Ovary (tissue), 9 donors: Measurements from ENCODE around the gene NTRK3. TPM values are rescaled to one million over a fixed set of nuclear protein-coding genes. Genes with fewer than 3 reads are reported as not detected.

ENCODE experiments used
- DNase-seq, 5 donors: peaks; one replicate each; pipeline ENCODE4 v3.0.0-alpha.2; 2019 to 2020
- H3K27ac ChIP-seq, 2 donors: fragments of 200-600 bp; one replicate each; pipeline versions ENCODE4 v1.5.1 to v1.8.0; 2019 to 2022
- H3K27me3 ChIP-seq: fragments of 200-600 bp; one replicate; pipeline ENCODE4 v1.8.0; 2022
- H3K36me3 ChIP-seq: fragments of 200-600 bp; sonication (generic); one replicate; pipeline ENCODE4 v1.5.1; 2019
- H3K4me1 ChIP-seq: one replicate; pipeline ENCODE4 v1.8.1; 2013; ENCODE audit warnings: mild to moderate bottlenecking, moderate library complexity; ENCODE audit not compliant: insufficient read depth
- H3K4me3 ChIP-seq: fragments of 200-600 bp; sonication (generic); one replicate; pipeline ENCODE4 v1.5.1; 2017
- H3K9me3 ChIP-seq, 2 donors: fragments of 200-600 bp in 1 of 2; sonication (generic) in 1 of 2; one replicate each; pipeline versions ENCODE4 v1.5.1 to v1.8.1; 2013 to 2019; ENCODE audit warnings: mild to moderate bottlenecking in 1 of 2, moderate library complexity in 1 of 2
- EP300 ChIP-seq: sonication (generic); formaldehyde crosslinking; IDR thresholded peaks from one replicate; pipeline ENCODE4 v1.6.1; 2017; ENCODE audit warnings: antibody characterized with exemption
- POLR2A ChIP-seq: fragments of 450-650 bp; IDR thresholded peaks from one replicate; pipeline ENCODE4 v1.6.1; 2017; ENCODE audit warnings: antibody characterized with exemption, mild to moderate bottlenecking, moderate library complexity
- WGBS, 3 donors: extraction: QIAGEN DNeasy Blood & Tissue Kit in 1 of 3; methylation state at CpG; one replicate each; pipeline versions ENCODE4 v1.1.5 to v1.1.7; 2013 to 2017; 5-methylcytosine and 5-hydroxymethylcytosine counted together
- intact Hi-C, 4 donors: fragments of 100-400 bp; cut with DNase I; formaldehyde crosslinking; loops; one replicate each; pipeline versions ENCODE4 v1.11.0 to v1.15.1; 2022 to 2023
- polyA plus RNA-seq, 2 donors: library from polyadenylated mRNA; stranded (reverse); fragments of 200-250 nt in 1 of 2; fragments of 350-450 nt in 1 of 2; fragmentation: Illumina TruSeq in 1 of 2; extraction: RNeasy Lipid Tissue Mini Kit (QIAGEN cat#74804) in 1 of 2; gene quantifications; one replicate each; pipeline ENCODE4 v1.2.3, GENCODE V29; 2013 to 2014
- total RNA-seq, 7 donors: library from RNA; depleted of rRNA in 2 of 7; stranded (reverse); fragments of >200 nt in 2 of 7; fragmentation: NEBNext Ultra II Directional in 3 of 7; extraction: Animal tissue kit (Norgen Biotek cat#: 25700) in 3 of 7; gene quantifications; one replicate each; pipeline versions ENCODE4 v1.1.0 to v1.2.4, GENCODE V29; 2016 to 2023
- TF ChIP-seq, protein P1 (sequence below), 3 donors: fragments of 450-650 bp in 2 of 3; fragments of 200-600 bp in 1 of 3; IDR thresholded peaks; one replicate each; pipeline versions ENCODE4 v1.5.1 to v1.8.0; 2016 to 2022; ENCODE audit warnings: antibody characterized with exemption in 3 of 3, mild to moderate bottlenecking in 1 of 3
- donor health status: DM: no; HTN: no; CAD: no; lungs with moderate emphysema.
- donor health status: DM: no; HTN: no; CAD: no.
- donor health status: Bipolar disorder and iron deficiency.
- donor health status: DM: yes; HTN: yes; CAD: no.
- donor health status: DM: no; HTN: no; CAD: no.
- donor health status: DM: yes; HTN: yes; CAD: no.

Gene NTRK3
- total and polyA plus RNA-seq, 9 donors = 0.77 to 14.6 (median 2.7) TPM

DNA sequence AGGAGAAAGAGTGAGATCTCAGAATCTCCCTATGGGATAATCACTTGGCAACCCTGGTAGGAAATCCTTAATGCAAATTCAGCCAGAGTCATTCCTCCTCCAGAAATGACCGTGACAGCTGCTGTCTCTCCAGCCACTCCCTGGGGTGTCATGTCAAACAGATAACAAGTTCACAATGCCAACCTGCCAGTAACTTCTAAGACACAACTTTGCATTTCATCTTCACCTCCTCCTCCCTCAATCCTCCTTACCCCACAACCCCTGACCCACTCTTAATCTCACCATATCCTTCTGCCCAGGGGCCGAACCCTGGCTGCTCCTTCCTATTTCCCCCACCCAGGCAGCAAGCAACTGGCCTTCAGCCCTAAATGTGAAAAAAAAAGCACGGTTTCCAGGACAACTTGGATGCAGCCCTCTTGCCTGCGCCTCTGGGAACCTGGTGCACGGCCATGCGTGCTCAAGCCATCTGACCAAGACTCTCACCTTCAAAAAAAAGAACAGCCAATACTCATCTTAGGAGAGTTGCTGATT is 166.0 kb downstream of the NTRK3 start:
- intact Hi-C loops = no loop called here

DNA sequence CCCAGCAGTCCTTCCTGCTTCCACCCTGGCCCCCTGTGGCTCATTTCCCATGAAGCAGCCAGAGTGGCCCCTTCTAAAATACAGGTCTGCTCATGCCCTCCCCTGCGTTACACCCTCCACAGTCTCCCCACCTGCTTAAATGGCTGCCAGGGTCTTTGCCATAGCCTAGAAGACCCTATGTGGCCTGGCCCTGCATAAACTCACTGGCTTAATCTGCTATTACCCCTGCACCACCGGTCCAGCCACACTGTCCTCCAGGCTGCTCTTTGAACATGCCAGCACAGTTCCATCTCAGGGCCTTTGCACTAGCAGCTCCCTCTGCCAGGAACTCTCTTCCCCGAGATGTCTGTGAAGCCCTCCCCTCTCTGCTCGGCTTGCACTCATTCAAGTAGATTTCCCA is 166.8 kb downstream of the NTRK3 start:
- Histone ChIP-seq H3K27ac (no peak overlapping the region), H3K36me3 (no peaks in the 10 kb centered on the region), H3K4me3 (no peak overlapping the region), H3K27me3 (no peaks in the 10 kb centered on the region), H3K4me1 (no peaks in the 10 kb centered on the region), H3K9me3 (no peaks in the 10 kb centered on the region)
- 43 to 57% (median 49%) methylated on average over 4 of the region's 4 CpGs for WGBS, 3 donors
- DNase-seq = no peak
- no peak for TF ChIP-seq EP300
- no peak for TF ChIP-seq POLR2A
- TF ChIP-seq, protein P1, sequence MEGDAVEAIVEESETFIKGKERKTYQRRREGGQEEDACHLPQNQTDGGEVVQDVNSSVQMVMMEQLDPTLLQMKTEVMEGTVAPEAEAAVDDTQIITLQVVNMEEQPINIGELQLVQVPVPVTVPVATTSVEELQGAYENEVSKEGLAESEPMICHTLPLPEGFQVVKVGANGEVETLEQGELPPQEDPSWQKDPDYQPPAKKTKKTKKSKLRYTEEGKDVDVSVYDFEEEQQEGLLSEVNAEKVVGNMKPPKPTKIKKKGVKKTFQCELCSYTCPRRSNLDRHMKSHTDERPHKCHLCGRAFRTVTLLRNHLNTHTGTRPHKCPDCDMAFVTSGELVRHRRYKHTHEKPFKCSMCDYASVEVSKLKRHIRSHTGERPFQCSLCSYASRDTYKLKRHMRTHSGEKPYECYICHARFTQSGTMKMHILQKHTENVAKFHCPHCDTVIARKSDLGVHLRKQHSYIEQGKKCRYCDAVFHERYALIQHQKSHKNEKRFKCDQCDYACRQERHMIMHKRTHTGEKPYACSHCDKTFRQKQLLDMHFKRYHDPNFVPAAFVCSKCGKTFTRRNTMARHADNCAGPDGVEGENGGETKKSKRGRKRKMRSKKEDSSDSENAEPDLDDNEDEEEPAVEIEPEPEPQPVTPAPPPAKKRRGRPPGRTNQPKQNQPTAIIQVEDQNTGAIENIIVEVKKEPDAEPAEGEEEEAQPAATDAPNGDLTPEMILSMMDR (IDR thresholded peaks at IDR 0.05) = no peak
- intact Hi-C loops = no loop called here

More for the DNA sequence above, 166.0 kb downstream of the NTRK3 start:
- no peak overlapping the region for H3K4me3 ChIP-seq
- H3K4me1 ChIP-seq = no peaks in the 10 kb centered on the region
- no peak overlapping the region for H3K27ac ChIP-seq
- DNase-seq = no peak
- no peaks in the 10 kb centered on the region for H3K27me3 ChIP-seq
- 2 to 4% (median 3%) methylated on average over 6 of the region's 6 CpGs for WGBS, 3 donors
- TF ChIP-seq POLR2A = no peak
- TF ChIP-seq, protein P1 (IDR thresholded peaks at IDR 0.05) = no peak
- H3K36me3 ChIP-seq = no peaks in the 10 kb centered on the region
- H3K9me3 ChIP-seq = no peaks in the 10 kb centered on the region

DNA sequence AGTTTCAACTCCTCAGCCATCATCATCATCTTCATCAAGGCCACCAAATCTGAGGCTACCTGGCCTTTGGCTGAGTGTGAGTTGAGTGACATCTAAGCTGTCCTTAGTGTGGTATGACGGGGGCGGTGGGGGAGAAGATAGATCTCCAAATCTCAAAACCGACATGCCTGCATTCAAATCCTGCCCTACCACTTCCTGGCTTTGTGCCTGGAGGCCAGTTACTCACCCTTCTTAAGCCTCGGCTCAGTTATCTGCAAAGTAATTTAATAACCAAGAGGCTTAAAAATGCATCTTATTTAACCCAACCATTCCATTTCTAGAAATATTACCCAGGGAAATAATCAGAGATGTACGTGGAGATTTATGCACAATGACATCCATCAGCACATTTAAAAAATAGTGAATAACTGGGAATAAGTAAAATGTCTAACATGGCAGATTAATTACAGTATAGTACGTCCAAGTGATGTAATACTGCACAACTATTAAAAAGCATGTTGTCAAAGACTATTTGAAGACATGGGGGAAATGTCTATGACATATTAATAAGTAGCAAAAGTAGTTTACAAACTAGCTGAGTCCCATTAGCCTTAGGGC is 167.4 kb downstream of the NTRK3 start:
- Histone ChIP-seq H3K27me3 (no peaks in the 10 kb centered on the region), H3K4me1 (no peaks in the 10 kb centered on the region), H3K4me3 (no peak overlapping the region), H3K9me3 (no peaks in the 10 kb centered on the region), H3K27ac (no peak overlapping the region), H3K36me3 (no peaks in the 10 kb centered on the region)
- 37 to 39% (median 39%) methylated on average over 6 of the region's 6 CpGs for WGBS, 3 donors
- TF ChIP-seq EP300 (no peak), POLR2A (no peak)
- TF ChIP-seq, protein P1 (IDR thresholded peaks at IDR 0.05) = no peak
- DNase-seq = no peak
- intact Hi-C loops = no loop called here

DNA sequence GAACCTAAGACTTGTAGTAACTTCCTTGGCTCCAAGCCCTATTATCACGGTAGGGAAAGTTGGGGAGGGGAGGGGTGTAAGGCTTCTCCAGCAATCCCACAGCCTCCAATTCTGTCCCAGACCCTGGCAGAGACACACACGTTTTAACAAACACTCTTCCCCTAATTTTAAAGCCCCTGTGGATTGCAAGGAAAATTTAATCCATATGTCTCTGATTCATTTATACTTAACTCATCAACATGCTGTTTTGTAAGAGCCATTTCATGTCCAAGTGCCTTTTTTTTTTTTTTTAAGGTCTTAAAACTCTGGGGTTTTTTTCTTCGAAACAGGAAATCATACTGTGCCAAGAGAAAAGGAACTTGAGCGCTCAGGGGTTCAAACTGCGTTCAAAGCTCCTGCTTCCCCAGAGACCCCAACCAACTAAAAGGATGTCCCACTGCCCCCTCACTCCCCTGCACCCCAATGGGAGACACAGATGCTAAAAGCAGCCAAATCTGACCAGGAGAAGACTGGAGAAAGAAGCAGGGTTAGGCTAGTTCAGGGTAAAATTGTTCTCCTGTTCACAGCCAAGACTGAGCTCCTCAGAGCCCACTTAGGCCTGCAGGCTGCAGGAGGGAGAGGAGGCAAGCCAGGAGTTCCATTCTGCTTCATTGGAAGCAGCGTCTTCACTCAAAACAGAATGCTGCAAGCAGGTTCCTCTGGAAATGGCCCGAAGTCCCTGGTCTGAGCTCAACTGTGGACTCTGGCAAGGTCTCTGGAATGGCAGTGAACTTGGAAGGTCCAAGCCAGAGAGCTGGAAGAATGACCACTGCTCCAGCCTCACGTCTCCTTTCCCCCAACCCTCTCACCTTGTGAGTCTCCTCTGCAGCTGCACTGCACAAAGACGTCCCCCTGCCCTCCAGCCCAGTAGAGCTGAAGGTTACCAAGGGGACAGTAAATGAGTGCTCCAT is 172.5 kb downstream of the NTRK3 start:
- WGBS, 3 donors = 32 to 39% (median 33%) methylated on average over 9 of the region's 9 CpGs
- intact Hi-C loops = loop anchor here in 1 of 4 donors (5.0 kb wide), 1 partner anchor 48 kb away; no protein-coding TSS in a partner anchor
- no peak for DNase-seq

More for the DNA sequence above, 172.5 kb downstream of the NTRK3 start:
- Histone ChIP-seq H3K27me3 (no peaks in the 10 kb centered on the region), H3K36me3 (no peaks in the 10 kb centered on the region), H3K4me1 (no peaks in the 10 kb centered on the region), H3K27ac (no peak overlapping the region), H3K9me3 (no peaks in the 10 kb centered on the region), H3K4me3 (no peak overlapping the region)
- TF ChIP-seq, protein P1 (IDR thresholded peaks at IDR 0.05) = no peak
- no peak for TF ChIP-seq POLR2A
- TF ChIP-seq EP300 = no peak
